Fibroblast of gingiva (primary cell): ENCODE results near the gene ZNF350.
"Not testable (repeated sequence)": the region's sequence is repeated elsewhere in the genome, so short reads cannot be mapped to it uniquely, and the experiment has no call there.

ENCODE experiments used
- DNase-seq: peaks from one replicate; pipeline ENCODE4 v3.0.0-alpha.2; 2011; ENCODE audit warnings: low read depth

Gene ZNF350

GRCh38 chr19:51971624-51972023, 15.0 kb downstream of the ZNF350 start:
- DNase-seq = no peak

GRCh38 chr19:51970718-51971117, 15.9 kb downstream of the ZNF350 start:
- DNase-seq = no peak

GRCh38 chr19:51965583-51965982, 21.1 kb downstream of the ZNF350 start:
- no peak for DNase-seq

GRCh38 chr19:51960621-51961233, 25.9 kb downstream of the ZNF350 start:
- not testable (repeated sequence) for DNase-seq

- DNase-seq = no peak
Observed at GRCh38 chr19:51959791-51960190, 26.8 kb downstream of the ZNF350 start.

GRCh38 chr19:51957846-51958245, 28.8 kb downstream of the ZNF350 start:
- DNase-seq = not testable (repeated sequence)

- DNase-seq = peak; percentile 29
Observed at GRCh38 chr19:51948975-51949374, 37.7 kb downstream of the ZNF350 start.

GRCh38 chr19:51946602-51947001, 40.0 kb downstream of the ZNF350 start:
- DNase-seq = no peak

GRCh38 chr19:51944798-51945552, 41.7 kb downstream of the ZNF350 start:
- no peak for DNase-seq

GRCh38 chr19:51938936-51939335, 47.7 kb downstream of the ZNF350 start:
- DNase-seq = no peak

GRCh38 chr19:51931921-51932320, 54.7 kb downstream of the ZNF350 start:
- no peak for DNase-seq

GRCh38 chr19:51927859-51928258, 58.8 kb downstream of the ZNF350 start:
- DNase-seq = no peak

GRCh38 chr19:51926784-51927741, 59.6 kb downstream of the ZNF350 start, which contains the start of gene ZNF613:
Gene ZNF613, plus strand, starts transcription at chr19:51927472. Its CDS starts 8,749 bp downstream, at chr19:51936221.
- peak; percentile 90 for DNase-seq

- no peak for DNase-seq
Observed at GRCh38 chr19:51926426-51926783, 60.2 kb downstream of the ZNF350 start.

- DNase-seq = no peak
Observed at GRCh38 chr19:51921949-51922348, 64.7 kb downstream of the ZNF350 start.

- no peak for DNase-seq
Observed at GRCh38 chr19:51919606-51920005, 67.0 kb downstream of the ZNF350 start.

GRCh38 chr19:51916167-51916566, 70.5 kb downstream of the ZNF350 start:
- DNase-seq = no peak

GRCh38 chr19:51915324-51915867, 71.2 kb downstream of the ZNF350 start:
- no peak for DNase-seq
